OCI-M2 (cell line): ENCODE results near the gene VSNL1.
"Not testable (repeated sequence)": the region's sequence is repeated elsewhere in the genome, so short reads cannot be mapped to it uniquely, and the experiment has no call there.

ENCODE experiments used
- DNase-seq: peaks from one replicate; lab custom pipeline; 2025; ENCODE audit not compliant: unreplicated experiment; lab: John Stamatoyannopoulos, UW

Gene VSNL1

DNA sequence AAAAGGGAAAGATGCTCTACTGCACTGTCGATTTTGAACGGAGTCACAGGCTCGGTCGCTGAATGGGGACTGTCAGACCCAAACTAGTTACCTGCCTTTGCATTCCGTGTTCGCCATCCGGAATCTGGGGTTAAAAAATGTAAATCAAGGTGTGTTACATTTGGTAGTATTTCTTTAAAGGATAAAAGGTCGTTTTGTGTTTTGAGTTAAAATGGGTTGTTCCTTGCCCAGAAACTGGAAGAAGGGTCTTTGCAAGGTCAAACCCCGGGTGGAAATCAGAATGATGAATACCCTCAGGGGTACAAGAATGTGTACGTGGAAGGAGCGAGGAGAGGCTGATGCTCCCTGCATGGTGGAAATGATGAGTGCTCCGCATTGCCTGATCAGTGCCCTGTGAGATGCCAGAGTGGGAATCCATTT, 1.0 kb downstream of the VSNL1 start:
- no peak for DNase-seq

DNA sequence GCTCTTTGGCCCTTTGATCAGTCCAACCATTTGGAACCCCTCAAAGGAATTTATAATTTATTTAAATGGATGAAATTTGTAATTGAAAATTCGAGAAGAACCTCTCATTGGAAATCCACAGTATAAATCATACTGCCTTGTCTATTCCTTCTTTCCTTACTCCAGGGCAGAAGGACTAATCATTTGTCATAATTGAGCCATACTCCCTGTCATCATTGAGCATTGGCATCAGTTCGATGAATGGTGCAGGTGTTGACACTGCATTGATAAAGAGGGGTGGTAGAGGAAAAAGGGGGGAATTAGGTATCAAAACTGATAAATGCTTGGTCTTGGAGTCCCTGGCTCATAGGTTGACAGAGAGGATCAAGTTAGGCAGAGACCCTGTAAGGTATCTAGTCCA, 2.0 kb downstream of the VSNL1 start:
- DNase-seq, result no peak

DNA sequence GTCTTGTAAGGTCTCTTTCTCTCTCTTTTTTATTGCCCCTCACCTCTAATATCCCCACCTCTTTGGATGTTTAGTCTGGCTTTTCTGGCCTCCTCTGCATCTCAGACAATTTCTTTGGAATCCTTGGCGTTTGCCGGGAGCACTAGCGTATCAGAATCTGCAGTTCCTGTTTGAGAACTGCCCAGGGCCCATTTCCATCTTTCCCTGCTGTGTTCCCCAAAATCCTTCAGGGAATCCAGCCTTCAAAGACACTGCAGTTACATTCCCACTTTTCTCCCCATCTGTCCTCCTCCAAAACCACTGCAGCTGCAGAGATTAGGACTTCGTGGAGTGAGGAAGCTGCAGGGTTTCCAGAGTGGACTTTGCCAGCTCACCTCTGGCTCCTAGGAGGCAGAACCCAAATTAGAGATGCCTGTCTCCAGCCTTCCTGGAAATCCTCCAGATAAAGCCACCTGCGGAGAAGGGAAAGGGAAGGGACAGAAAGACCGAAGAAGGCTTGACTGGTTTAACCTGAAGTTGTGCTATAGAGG, 2.7 kb downstream of the VSNL1 start:
- DNase-seq, result no peak

DNA sequence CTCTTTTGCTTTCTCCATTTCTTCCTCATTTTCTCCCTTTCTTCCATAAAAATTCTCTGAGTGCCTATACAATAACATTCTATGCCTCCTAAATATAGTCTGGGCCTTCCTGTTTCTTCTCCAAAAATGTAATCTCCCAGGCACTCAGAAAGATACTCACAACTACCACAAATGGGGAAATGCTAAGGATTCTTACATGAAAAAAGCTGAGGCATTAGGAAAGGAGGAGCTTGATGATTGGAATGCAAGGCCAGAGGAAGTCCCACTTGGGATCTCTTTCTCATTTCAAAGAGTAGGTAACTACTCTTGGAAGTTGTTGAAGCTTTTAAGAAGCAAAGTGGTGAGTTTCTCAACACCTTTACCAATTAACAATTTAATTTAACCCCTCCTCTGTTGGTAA, 3.4 kb downstream of the VSNL1 start:
- no peak for DNase-seq

DNA sequence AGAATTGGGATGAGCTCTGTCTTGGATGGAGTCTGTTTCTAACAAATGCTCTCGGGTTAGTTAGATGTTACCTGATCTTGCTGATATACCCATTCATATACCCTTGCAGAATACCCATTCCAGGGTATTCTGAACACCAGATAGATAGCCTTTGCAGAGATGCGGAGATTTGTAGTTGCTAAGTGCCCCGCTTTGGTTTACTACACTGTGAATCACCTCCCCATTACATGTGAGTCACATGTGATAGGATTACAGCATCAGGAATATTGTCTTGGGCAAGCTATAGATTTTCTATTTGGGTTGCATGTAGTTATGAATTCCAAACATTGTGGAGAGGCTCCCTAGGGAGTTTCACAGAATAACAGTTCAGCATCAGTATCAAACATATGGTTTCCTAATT, 3.8 kb downstream of the VSNL1 start:
- no peak for DNase-seq

DNA sequence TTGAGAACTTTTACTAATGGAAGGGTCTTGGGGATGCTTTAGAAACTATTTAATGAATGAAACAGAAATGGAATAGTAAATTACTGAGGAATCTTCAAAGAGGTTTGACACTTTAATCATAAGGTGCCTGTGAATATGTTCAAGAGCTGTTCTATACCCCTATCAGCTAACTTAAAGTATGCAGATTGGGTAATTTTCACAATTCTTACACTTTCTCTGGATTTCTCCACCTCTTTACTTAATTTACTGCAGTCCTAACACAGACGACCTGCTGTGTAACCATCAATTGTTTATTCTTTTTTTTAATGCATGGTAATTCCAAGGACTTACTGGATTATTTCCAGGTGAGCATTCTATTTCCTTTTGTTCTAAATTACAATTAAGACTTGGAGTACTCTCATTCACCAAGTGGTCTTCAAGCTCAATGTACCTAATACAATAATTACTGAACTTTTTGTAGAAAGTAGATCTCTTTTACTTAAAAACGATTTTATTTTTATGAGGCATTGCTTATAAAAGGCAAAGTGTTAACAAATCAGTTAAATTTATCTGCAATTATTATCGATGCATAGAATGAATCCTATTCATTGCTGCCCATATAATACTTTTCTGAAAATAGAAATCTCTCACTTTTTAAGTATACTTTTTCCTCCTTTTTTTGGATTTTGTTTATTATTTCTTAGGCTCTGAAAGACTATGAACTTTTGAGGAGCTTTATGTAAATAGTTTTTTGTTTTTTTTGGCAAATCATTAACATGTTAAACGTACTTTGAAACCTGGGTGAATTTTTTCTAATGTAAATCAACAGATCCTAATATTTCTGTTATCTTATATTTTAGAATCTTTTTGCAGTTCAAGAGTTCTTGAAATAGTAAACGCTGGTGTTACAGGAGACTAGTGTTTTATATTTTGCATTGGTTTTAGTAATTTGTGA, 5.5 kb downstream of the VSNL1 start:
- DNase-seq, result no peak

DNA sequence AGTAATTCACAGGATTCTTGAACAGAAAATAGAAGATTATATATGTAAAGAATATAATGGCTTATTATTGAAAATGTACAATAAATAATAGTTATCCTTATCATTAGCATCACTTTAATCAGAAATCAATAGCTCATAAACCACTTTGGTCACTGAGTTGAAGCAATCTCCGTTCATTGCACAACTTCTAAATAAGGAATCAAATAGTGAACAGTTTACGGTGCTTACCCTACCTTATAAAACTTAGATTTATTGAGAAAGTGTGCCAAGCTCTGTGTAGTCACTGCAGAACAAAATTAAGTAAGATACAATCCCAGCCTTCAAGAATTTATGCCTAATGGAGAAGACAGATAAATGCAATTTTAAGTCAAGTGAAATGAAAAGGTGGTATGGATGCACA, 6.7 kb downstream of the VSNL1 start:
- DNase-seq, result no peak

DNA sequence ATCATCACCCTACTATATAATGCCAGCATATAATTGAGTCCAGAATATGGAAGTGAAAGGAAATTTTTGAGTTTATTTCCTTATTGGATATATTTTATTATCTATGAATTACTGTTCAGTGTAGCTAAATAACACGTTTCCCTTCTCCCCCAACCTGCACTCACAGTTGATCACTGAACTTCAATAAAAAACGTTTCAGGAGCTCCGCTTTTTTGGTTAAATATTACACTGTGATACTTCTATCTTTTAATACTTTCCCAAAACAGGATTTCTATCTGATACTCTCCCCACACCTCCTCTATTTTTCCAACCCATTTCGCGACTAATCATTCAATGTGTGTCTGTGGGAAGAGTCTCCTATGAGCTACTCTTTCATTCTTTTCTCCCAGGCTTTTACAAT, 7.2 kb downstream of the VSNL1 start:
- DNase-seq, result no peak

DNA sequence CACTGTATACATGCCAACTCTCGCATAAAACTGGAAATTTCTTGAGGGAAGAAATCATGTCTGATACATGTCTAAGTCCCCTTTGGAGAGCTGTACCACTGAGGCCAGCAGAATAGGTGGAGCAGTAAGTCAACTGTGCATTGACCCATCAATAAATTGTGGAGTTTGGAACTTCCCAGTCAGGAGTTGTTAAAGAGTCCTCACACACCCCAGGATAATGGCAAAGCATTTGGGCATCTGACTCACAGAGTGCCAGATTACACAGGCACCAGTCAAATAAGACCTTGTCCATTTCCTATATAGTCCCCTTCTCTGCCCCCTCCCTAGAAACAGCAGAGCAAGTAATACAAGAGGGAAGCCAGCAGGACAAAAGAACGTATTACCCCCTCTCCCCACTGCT, 10.4 kb downstream of the VSNL1 start:
- DNase-seq, result no peak

DNA sequence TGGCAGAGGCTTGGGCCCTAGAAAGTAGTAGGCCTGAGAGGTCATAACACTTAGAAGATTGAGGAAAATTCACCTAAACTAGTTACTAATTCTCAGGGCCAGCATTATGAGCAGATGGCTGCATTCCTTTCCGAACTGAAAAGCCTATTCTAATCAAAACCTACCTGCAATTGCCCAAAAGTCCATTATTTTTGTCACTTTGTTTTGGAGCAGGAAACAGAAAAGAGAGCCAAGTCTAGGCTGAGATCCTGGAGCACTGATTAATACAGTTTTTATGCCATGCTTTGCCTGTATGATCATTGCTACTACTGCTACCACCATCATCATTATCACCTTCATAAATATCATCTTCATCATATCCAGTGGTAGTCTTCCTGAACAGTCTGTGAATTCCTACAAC, 14.7 kb downstream of the VSNL1 start:
- no peak for DNase-seq

DNA sequence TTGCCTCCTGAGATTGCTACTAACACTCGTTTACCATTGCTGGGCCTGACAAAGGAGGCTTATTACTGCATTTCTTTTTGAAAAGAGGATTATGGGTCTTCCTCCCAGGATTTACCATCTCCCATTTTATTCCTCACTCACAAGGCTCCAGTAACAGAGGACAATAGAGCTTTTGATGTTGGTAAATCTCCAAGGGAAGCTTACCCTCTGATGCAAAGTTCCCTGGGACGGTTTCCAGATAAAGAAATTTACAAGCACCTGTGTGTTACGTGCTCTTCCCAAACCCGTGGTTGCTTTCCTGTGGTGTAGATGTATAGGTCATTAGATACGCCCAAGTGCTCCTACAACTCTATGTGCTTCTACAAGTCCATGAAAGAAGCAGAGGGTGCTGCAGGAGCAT, 17.1 kb downstream of the VSNL1 start:
- DNase-seq, result no peak

DNA sequence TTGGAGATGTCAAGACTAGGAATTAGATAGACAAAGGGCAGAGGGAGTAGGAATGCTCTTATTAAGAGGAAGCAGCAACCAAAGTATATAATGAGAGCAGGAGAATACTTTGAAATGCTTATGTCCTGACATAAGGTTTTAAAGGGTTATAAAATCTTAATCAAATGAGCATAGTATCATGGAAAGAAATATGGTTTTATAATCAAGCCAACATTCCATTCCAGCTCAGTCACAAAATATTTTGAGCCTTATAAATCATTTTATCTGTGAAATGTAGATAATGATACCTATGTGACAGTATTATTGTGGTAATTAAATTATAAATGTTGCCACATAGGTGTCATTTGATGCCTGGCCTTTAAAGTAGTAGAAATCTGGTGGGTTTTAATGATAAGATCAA, 17.6 kb downstream of the VSNL1 start:
- DNase-seq, result no peak

DNA sequence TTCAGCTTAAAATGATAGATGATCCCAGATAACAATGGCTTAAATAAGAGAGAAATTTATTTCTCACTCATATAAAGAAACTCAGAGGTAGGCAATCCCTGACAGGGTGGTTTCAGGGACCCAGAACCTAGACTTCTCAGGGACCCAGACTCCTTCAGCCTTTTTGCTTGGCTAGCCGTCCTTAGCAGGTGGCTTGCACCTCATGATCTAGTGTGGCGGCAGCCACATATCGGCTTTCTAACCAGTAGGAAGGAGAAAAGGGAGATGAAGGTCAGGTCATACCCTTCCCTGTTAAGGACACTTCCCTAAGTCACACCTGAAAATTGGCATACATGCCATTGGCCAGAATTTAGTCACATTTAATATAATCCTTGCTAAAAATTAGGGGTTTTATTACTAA, 18.4 kb downstream of the VSNL1 start:
- DNase-seq, result no peak

DNA sequence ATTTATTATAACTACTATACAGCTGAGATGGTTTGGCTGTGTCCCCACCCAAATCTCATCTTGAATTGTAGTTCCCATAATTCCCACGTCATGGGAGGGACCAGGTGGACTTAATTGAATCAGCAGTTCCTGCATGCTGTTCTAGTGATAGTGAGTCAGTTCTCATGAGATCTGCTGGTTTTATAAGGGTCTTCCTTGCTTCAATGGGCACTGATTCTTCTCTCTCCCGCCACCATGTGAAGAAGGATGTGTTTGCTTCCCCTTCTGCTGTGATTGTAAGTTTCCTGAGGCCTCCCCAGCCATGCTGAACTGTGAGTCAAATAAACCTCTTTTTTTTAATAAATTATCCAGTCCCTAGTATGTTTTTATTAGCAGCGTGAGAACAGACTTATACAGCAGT, 25.2 kb downstream of the VSNL1 start:
- not testable (repeated sequence) for DNase-seq

DNA sequence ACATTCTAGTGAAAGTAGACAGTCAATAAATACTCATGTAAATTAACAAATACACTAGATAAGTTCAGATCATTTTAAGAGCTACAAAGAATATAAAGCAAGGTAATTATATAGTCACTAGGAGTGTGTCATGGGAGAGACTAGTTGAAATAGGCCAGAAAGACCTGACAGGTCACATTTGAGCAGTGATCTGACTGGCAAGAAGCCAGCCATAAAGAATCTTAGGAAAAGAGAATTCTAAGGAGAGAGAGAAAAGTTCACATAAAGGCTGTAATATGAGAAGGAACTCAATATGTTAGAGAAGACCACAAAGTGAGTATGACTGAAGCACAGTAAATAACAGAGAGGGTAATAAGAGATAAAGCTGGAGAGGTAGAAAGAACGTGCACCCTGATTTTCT, 31.2 kb downstream of the VSNL1 start:
- no peak for DNase-seq

DNA sequence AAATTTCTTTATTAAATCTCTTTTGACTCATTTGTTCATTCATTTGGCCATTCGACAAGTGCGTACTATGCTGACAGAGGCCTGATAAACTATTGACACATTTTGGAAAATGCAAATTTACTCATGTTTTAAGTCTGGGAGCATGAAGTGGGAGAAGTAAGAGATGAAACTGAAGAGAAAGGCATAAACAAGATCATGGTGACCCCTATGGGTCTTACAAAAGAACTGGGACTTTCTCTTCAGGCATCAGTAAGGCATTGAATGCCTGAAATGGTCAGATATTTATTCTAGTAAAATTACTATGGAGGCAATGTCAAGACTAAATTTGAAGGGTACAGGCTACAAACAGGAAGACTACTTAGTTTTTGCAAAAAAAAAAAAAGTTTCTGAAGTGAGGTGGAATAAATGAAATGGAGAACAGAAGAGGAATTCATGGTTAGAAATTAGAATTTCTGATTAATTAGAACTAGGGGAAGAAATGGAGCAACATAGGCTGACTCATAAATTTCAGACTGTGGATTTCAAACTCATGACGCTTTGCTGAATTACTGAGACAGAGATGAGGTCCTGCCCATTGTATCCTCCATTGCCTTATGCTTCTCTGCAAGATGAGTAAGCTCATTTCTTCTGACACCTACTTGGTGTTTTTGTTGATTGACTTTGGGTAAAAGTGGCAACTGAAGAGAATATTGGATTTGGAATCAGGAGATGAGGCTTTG, 32.7 kb downstream of the VSNL1 start:
- no peak for DNase-seq

DNA sequence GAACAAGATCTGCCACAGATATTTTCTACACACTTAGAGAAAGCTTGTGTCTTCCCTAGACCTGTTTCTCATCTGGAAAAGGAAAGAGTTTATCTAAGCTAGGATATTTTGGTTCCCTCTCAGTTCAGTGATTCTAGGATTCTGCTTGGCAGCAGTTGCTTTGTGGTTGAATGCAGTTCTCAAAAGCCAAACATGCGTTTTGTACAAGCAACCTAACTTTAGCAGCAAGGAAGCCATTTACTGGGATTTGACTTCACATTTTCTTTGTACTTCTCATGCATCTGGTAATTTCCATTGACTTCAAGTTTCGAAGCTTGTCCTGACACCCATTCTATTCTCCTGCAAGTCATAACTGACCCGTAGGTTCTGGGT, 33.3 kb downstream of the VSNL1 start:
- no peak for DNase-seq

DNA sequence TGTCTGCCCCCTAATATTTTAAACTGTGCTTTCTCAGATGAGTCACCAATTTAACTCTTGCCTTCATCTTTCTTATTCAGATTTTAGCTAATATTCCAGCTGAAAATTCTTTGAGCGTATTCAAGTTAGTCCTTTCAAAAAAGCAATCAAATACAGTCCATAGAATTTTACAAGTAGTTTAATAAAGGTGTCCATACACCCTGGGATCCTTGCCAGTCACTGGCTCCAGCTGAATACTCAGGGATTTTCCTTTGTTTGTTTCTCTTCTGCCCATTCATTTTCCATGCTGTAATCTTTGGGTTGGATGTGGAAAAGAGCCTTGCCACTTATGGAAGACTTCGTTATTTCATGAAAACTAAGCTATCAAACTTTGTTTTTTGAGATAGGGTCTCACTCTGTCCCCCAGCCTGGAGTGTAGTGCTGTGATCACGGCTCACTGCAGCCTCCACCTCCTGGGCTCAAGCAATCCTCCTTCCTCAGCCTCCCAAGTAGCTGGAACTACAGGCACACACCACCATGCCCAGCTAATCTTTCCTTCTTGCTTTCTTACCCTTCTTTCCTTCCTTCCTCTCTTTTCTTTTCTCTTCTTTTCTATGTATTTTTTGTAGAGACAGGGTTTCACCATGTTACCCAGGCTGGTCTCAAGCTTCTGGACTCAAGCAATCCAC, 34.0 kb downstream of the VSNL1 start:
- no peak for DNase-seq

DNA sequence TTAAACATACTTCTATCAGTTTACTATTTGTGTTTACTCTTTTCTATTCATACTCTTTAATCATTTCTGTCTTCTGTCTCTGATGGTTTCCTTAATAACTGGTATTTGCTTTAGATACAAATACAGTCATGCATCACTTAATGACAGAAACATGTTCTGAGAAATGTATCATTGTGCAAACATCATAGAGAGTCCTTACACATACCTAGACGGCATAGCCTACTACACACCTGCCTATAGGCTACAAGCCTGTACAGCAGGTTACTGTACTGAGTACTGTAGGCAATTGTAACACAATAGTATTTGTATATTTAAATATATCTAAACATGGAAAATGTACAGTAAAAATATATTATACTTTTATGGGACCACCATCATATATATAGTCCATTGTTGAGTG, 36.3 kb downstream of the VSNL1 start:
- DNase-seq, result no peak

DNA sequence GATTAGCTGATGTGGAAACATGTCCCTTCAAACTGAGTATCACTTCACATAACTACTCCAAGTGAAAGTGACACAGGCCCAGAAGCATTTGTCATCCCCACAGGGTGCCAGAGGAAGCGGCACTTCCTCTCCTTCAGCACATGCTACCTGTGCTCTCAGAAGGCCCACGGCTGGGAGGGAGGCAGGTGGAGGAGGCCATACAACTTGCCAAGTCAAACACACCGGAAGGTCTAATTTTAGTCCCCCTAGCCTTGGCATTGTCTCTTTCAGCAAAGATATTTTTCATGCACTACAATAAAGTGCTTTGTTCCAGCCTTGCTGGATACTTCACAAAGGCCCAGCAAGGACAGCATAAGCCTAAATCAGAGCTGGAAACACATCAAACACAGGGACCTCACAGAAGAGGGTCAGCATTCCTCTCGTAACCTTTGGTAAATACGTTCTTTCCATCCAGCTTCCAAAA, 38.0 kb downstream of the VSNL1 start:
- no peak for DNase-seq

DNA sequence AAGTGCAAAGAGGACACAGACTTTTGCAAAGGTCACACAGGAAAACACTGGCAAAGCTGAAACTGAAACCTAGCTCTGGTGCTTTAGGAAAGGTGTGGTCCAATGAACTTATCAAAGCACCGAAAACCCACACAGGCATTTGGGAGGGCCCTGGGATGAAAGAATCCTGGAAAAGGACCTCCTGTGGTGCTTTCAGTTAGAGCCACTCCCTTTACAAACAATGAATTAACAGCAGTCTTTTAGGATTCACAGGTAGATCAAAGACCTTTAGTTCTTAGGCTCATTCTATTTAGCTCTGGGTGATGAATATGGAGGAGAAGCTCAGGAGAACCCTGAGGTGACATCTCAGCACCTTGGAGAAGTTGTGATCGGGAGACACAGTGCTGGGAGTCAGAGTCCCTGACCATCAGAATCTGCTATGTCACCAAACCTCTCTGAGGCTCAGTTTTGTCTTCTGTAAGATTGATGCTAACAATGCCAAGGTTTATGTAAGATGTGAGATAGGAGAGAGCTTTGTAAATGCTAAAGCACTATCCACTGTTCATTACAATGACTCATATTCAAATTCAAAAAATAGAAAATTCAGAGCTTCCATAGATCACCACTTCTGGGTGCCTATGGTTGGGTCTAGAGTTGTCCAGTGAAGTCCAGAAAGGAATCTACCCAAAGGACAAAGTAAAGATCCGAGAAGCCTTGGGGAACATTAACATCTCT, 39.3 kb downstream of the VSNL1 start:
- DNase-seq, result no peak
